WTC11 (cell line): ENCODE measurements around the gene DAB1. TPM values are rescaled to one million over a fixed set of nuclear protein-coding genes. Genes with fewer than 3 reads are reported as not detected.

Experiments
- ATAC-seq: fragments of 200-7000 bp; cut with Tn5 transposase; 2 replicates; pipeline ENCODE4 v1.10.0; 2021; ENCODE audit warnings: mild to moderate bottlenecking, moderate library complexity
- CTCF ChIA-PET: fragments of 300-600 bp; sonication (Branson Sonifier 250); formaldehyde crosslinking; loops from one replicate; lab custom pipeline; 2021; ENCODE audit warnings: antibody characterized with exemption; lab: Charles Lee
- POLR2A ChIA-PET: fragments of 350-600 bp; sonication (Branson Sonifier 250); formaldehyde crosslinking; loops from one replicate; lab custom pipeline; 2021; ENCODE audit warnings: antibody characterized with exemption; lab: Charles Lee
- DNase-seq: peaks from one replicate; pipeline ENCODE4 v3.0.0; 2021; ENCODE audit warnings: low spot score
- H3K27ac Mint-ChIP-seq: 2 replicates; pipeline ENCODE4 v1.8.0; 2021; ENCODE audit warnings: mixed read lengths
- H3K27me3 Mint-ChIP-seq: 2 replicates; pipeline ENCODE4 v1.8.0; 2021; ENCODE audit warnings: low read depth, mild to moderate bottlenecking, moderate library complexity, mixed read lengths
- H3K36me3 Mint-ChIP-seq: 2 replicates; pipeline ENCODE4 v1.8.0; 2021; ENCODE audit warnings: mixed read lengths
- H3K4me1 Mint-ChIP-seq: 2 replicates; pipeline ENCODE4 v1.8.0; 2022; ENCODE audit warnings: mixed read lengths
- H3K4me3 Mint-ChIP-seq: 2 replicates; pipeline ENCODE4 v1.8.0; 2021; ENCODE audit warnings: mild to moderate bottlenecking, moderate library complexity, mixed read lengths
- H3K9me3 Mint-ChIP-seq: 2 replicates; pipeline ENCODE4 v1.8.0; 2021; ENCODE audit warnings: mixed read lengths
- AFF4 ChIP-seq: sonication (generic); formaldehyde crosslinking; IDR thresholded peaks from 2 replicates; pipeline ENCODE4 v1.8.1; 2023; ENCODE audit warnings: mild to moderate bottlenecking, missing genetic modification reagents, borderline replicate concordance
- ATF1 ChIP-seq: sonication (generic); formaldehyde crosslinking; IDR thresholded peaks from 2 replicates; pipeline ENCODE4 v1.8.1; 2023; ENCODE audit warnings: mild to moderate bottlenecking, moderate library complexity, missing genetic modification reagents
- CREB1 ChIP-seq: sonication (generic); formaldehyde crosslinking; IDR thresholded peaks from 2 replicates; pipeline ENCODE4 v1.8.0; 2023; ENCODE audit warnings: mild to moderate bottlenecking, missing genetic modification reagents
- CREM ChIP-seq: sonication (generic); formaldehyde crosslinking; IDR thresholded peaks from 2 replicates; pipeline ENCODE4 v1.8.1; 2022; ENCODE audit warnings: mild to moderate bottlenecking, missing genetic modification reagents, moderate library complexity
- ELF4 ChIP-seq: sonication (generic); formaldehyde crosslinking; IDR thresholded peaks from 2 replicates; pipeline ENCODE4 v1.8.1; 2022; ENCODE audit warnings: low read depth, mild to moderate bottlenecking, moderate library complexity, missing genetic modification reagents
- FOXJ3 ChIP-seq: sonication (generic); formaldehyde crosslinking; IDR thresholded peaks from 2 replicates; pipeline ENCODE4 v1.9.0; 2021; ENCODE audit warnings: missing genetic modification reagents, mild to moderate bottlenecking, borderline replicate concordance
- FOXP4 ChIP-seq: sonication (generic); formaldehyde crosslinking; IDR thresholded peaks from 2 replicates; pipeline ENCODE4 v1.8.0; 2022; ENCODE audit warnings: mild to moderate bottlenecking, missing genetic modification reagents
- HMGA2 ChIP-seq: fragments of 250-450 bp; sonication (Bioruptor Pico); IDR thresholded peaks from 2 replicates; pipeline ENCODE4 v1.4.0; 2021; ENCODE audit warnings: mild to moderate bottlenecking, moderate library complexity
- IRF1 ChIP-seq: sonication (generic); formaldehyde crosslinking; IDR thresholded peaks from 2 replicates; pipeline ENCODE4 v1.8.0; 2023; ENCODE audit warnings: missing genetic modification reagents
- MLX ChIP-seq: sonication (generic); formaldehyde crosslinking; IDR thresholded peaks from 2 replicates; pipeline ENCODE4 v1.8.1; 2023; ENCODE audit warnings: mild to moderate bottlenecking, missing genetic modification reagents, moderate library complexity
- MXD4 ChIP-seq: fragments of 250-450 bp; sonication (Bioruptor Pico); IDR thresholded peaks from 2 replicates; pipeline ENCODE4 v1.8.0; 2021; ENCODE audit warnings: mild to moderate bottlenecking, moderate library complexity, borderline replicate concordance
- NFATC4 ChIP-seq: fragments of 250-450 bp; sonication (Bioruptor Pico); IDR thresholded peaks from 2 replicates; pipeline ENCODE4 v1.9.0; 2021; ENCODE audit warnings: mild to moderate bottlenecking
- NFE2L1 ChIP-seq: sonication (generic); formaldehyde crosslinking; IDR thresholded peaks from 2 replicates; pipeline ENCODE4 v1.8.1; 2023; ENCODE audit warnings: missing genetic modification reagents
- RORB ChIP-seq: fragments of 250-450 bp; sonication (Bioruptor Pico); IDR thresholded peaks from 2 replicates; pipeline ENCODE4 v1.9.0; 2021; ENCODE audit warnings: mild to moderate bottlenecking
- SOX15 ChIP-seq: fragments of 250-450 bp; sonication (Bioruptor Pico); IDR thresholded peaks from 2 replicates; pipeline ENCODE4 v1.9.0; 2021; ENCODE audit warnings: mild to moderate bottlenecking
- SP1 ChIP-seq: sonication (generic); formaldehyde crosslinking; conservative IDR thresholded peaks from 2 replicates; pipeline ENCODE4 v1.8.1; 2022; ENCODE audit warnings: missing genetic modification reagents
- USF1 ChIP-seq: sonication (generic); formaldehyde crosslinking; IDR thresholded peaks from 2 replicates; pipeline ENCODE4 v1.8.0; 2022; ENCODE audit warnings: mild to moderate bottlenecking, missing genetic modification reagents
- ZNF219 ChIP-seq: sonication (generic); formaldehyde crosslinking; IDR thresholded peaks from 2 replicates; pipeline ENCODE4 v1.8.0; 2023; ENCODE audit warnings: missing genetic modification reagents, mild to moderate bottlenecking, borderline replicate concordance
- ZNF232 ChIP-seq: sonication (generic); formaldehyde crosslinking; IDR thresholded peaks from 2 replicates; pipeline ENCODE4 v1.8.0; 2022; ENCODE audit warnings: mild to moderate bottlenecking, missing genetic modification reagents
- ZSCAN18 ChIP-seq: fragments of 250-450 bp; sonication (Bioruptor Pico); IDR thresholded peaks from 2 replicates; pipeline ENCODE4 v2.1.2; 2022; ENCODE audit warnings: mild to moderate bottlenecking, moderate library complexity
- total RNA-seq: library from RNA; stranded (reverse); gene quantifications from 3 replicates; pipeline ENCODE4 v1.2.3, GENCODE V29; 2021

DAB1 gene
- total RNA-seq, 1 experiment from 2014 or later = 10.7 TPM

GRCh38 chr1:57146100-57146499, 277.8 kb downstream of the DAB1 start:
- DNase-seq = no peak
- H3K4me3 Mint-ChIP-seq = no peak overlapping the region
- no peaks in the 10 kb centered on the region for H3K9me3 Mint-ChIP-seq
- no peaks in the 10 kb centered on the region for H3K4me1 Mint-ChIP-seq
- TF ChIP-seq ZNF219 = no peak
- ChIA-PET CTCF (no interaction called here), POLR2A (no interaction called here)
- H3K27ac Mint-ChIP-seq = no peak overlapping the region
- no peak for ATAC-seq
- no peaks in the 10 kb centered on the region for H3K27me3 Mint-ChIP-seq
- no peaks in the 10 kb centered on the region for H3K36me3 Mint-ChIP-seq

- no peaks in the 10 kb centered on the region for H3K4me1 Mint-ChIP-seq
- ChIA-PET POLR2A (interaction anchor here (0.7 kb wide), 1 partner anchor 131 kb away, joined by 3 read pairs; no protein-coding TSS in a partner anchor), CTCF (no interaction called here)
- no peak overlapping the region for H3K4me3 Mint-ChIP-seq
- no peaks in the 10 kb centered on the region for H3K36me3 Mint-ChIP-seq
- ATAC-seq (no peak), DNase-seq (no peak)
- H3K27me3 Mint-ChIP-seq = no peaks in the 10 kb centered on the region
- no peak overlapping the region for H3K27ac Mint-ChIP-seq
- TF ChIP-seq NFATC4 (CRISPR knock-in tag) = no peak
- TF ChIP-seq CREB1 (CRISPR knock-in tag) = no peak
- TF ChIP-seq NFE2L1 (CRISPR knock-in tag) = no peak
- no peak for TF ChIP-seq ATF1 (CRISPR knock-in tag)
- TF ChIP-seq HMGA2 (CRISPR knock-in tag) = no peak
- TF ChIP-seq FOXJ3 (CRISPR knock-in tag) = no peak
- no peak for TF ChIP-seq IRF1 (CRISPR knock-in tag)
- no peak for TF ChIP-seq FOXP4
- TF ChIP-seq SOX15 (CRISPR knock-in tag) = no peak
- no peak for TF ChIP-seq ZSCAN18
- no peak for TF ChIP-seq RORB (CRISPR knock-in tag)
- TF ChIP-seq CREM (CRISPR knock-in tag) = no peak
- TF ChIP-seq SP1 = no peak
- TF ChIP-seq ZNF232 (CRISPR knock-in tag) = no peak
- TF ChIP-seq USF1 (CRISPR knock-in tag) = no peak
- no peak for TF ChIP-seq ELF4 (CRISPR knock-in tag)
- TF ChIP-seq MXD4 (CRISPR knock-in tag) = no peak
- TF ChIP-seq MLX (CRISPR knock-in tag) = no peak
- H3K9me3 Mint-ChIP-seq = no peaks in the 10 kb centered on the region
Observed at GRCh38 chr1:57142999-57143398, 280.9 kb downstream of the DAB1 start.

- no peaks in the 10 kb centered on the region for H3K4me1 Mint-ChIP-seq
- no peak overlapping the region for H3K27ac Mint-ChIP-seq
- ATAC-seq = no peak
- ChIA-PET POLR2A (no interaction called here), CTCF (no interaction called here)
- no peaks in the 10 kb centered on the region for H3K36me3 Mint-ChIP-seq
- no peak for DNase-seq
- H3K4me3 Mint-ChIP-seq = no peak overlapping the region
- H3K9me3 Mint-ChIP-seq = no peaks in the 10 kb centered on the region
- no peaks in the 10 kb centered on the region for H3K27me3 Mint-ChIP-seq
- TF ChIP-seq FOXP4 (no peak), AFF4 (CRISPR knock-in tag) (no peak)
Observed at GRCh38 chr1:57142169-57142568, 281.7 kb downstream of the DAB1 start.
